Lower leg skin (tissue), 3 donors: ENCODE results near the gene CEP44.

ENCODE experiments used
- CTCF ChIP-seq, 3 donors: fragments of 450-650 bp; IDR thresholded peaks; one replicate each; pipeline ENCODE4 v1.5.1; 2016; ENCODE audit warnings: antibody characterized with exemption in 3 of 3, mild to moderate bottlenecking in 3 of 3, moderate library complexity in 2 of 3
- POLR2A ChIP-seq, 2 donors: fragments of 450-650 bp; IDR thresholded peaks; one replicate each; pipeline ENCODE4 v1.6.1; 2016 to 2017; ENCODE audit warnings: antibody characterized with exemption in 2 of 2, mild to moderate bottlenecking in 1 of 2, moderate library complexity in 1 of 2

GRCh38 chr4:174349156-174349555 is 65.4 kb downstream of the CEP44 start:
- no peak for TF ChIP-seq CTCF (IDR thresholded peaks at IDR 0.05)
- TF ChIP-seq POLR2A (IDR thresholded peaks at IDR 0.05): no peak
